Tongue (tissue), 1 donor: ENCODE measurements around the gene NEK5. TPM values are rescaled to one million over a fixed set of nuclear protein-coding genes. Genes with fewer than 3 reads are reported as not detected.

Experiments
- total RNA-seq: library from RNA; depleted of rRNA; stranded (reverse); fragments of >200 nt; gene quantifications from one replicate; pipeline ENCODE4 v1.2.3, GENCODE V29; 2014

NEK5 gene
- total RNA-seq, 1 donor from 2014 or later = 0.72 TPM

Other genes starting within 250 kb of the NEK5 start
- gene ATP7B, start 117.6 kb downstream of the NEK5 start, total RNA-seq = 5.5 TPM
- gene ALG11, start 116.7 kb downstream of the NEK5 start, total RNA-seq = 31.7 TPM
- gene UTP14C, start 104.4 kb downstream of the NEK5 start, total RNA-seq = 29.5 TPM
- 4.9 TPM for gene NEK3, start 30.5 kb upstream of the NEK5 start, total RNA-seq